ENCODE data around the gene LST1.

Gene LST1

GRCh38 chr6:31574106-31575061, 11.7 kb upstream of the LST1 start:
- ChIA-PET CTCF (interaction anchor here (0.8 to 31.3 kb wide), 7 partner anchors 8 to 43 kb away, joined by 3 to 1569 read pairs (median 11); partner anchors contain the start of genes ATP6V1G2, DDX39B, LST1 and LTA), POLR2A (interaction anchor here (0.6 kb wide), 1 partner anchor 77 kb away, joined by 3 read pairs; no protein-coding TSS in a partner anchor)
- H3K4me3 ChIP-seq (ENCODE audit: low read depth, low read length) = no peak overlapping the region
- no peak for TF ChIP-seq CTCF (IDR thresholded peaks at IDR 0.05; ENCODE audit: insufficient read depth, low read length, missing control alignments)
- DNase-seq (ENCODE audit: low read depth, low spot score) = no peak

GRCh38 chr6:31575335-31575901, 10.7 kb upstream of the LST1 start, which contains the start of gene TNF:
Gene TNF, plus strand, starts transcription at chr6:31575565. Its CDS starts 177 bp downstream, at chr6:31575742.
- no peak for TF ChIP-seq CTCF (IDR thresholded peaks at IDR 0.05; ENCODE audit: insufficient read depth, low read length, missing control alignments)
- DNase-seq (ENCODE audit: low read depth, low spot score) = no peak
- H3K4me3 ChIP-seq (ENCODE audit: low read depth, low read length) = no peak within 1 kb of the TSS
- POLR2A ChIA-PET = interaction anchor here (0.6 kb wide), 1 partner anchor 76 kb away, joined by 3 read pairs; no protein-coding TSS in a partner anchor
- CTCF ChIA-PET = interaction anchor here (2.3 to 31.3 kb wide), 5 partner anchors 9 to 23 kb away, joined by 7 to 1569 read pairs (median 15); partner anchors contain the start of genes ATP6V1G2, DDX39B, LST1 and LTA

- ChIA-PET POLR2A (interaction anchor here (1.8 kb wide), 1 partner anchor 35 kb away, joined by 5 read pairs; the partner anchor contains the start of gene DDX39B), CTCF (interaction anchor here (2.3 to 31.3 kb wide), 7 partner anchors 8 to 23 kb away, joined by 7 to 1569 read pairs (median 15); partner anchors contain the start of genes ATP6V1G2, DDX39B, LST1 and LTA)
- no peak for TF ChIP-seq CTCF (IDR thresholded peaks at IDR 0.05; ENCODE audit: insufficient read depth, low read length, missing control alignments)
- no peak for DNase-seq (ENCODE audit: low read depth, low spot score)
- no peak overlapping the region for H3K4me3 ChIP-seq (ENCODE audit: low read depth, low read length)
These were observed 10.0 kb upstream of the LST1 start for GRCh38 chr6:31575952-31576685.

GRCh38 chr6:31576897-31577578, 9.0 kb upstream of the LST1 start:
- no peak for DNase-seq (ENCODE audit: low read depth, low spot score)
- ChIA-PET POLR2A (interaction anchor here (1.8 kb wide), 1 partner anchor 36 kb away, joined by 5 read pairs; the partner anchor contains the start of gene DDX39B), CTCF (interaction anchor here (2.4 to 31.3 kb wide), 4 partner anchors 9 to 24 kb away, joined by 10 to 1569 read pairs (median 250); partner anchors contain the start of genes ATP6V1G2, DDX39B, LST1 and LTA)
- H3K4me3 ChIP-seq (ENCODE audit: low read depth, low read length) = no peak overlapping the region
- no peak for TF ChIP-seq CTCF (IDR thresholded peaks at IDR 0.05; ENCODE audit: insufficient read depth, low read length, missing control alignments)

- no peak for TF ChIP-seq CTCF (IDR thresholded peaks at IDR 0.05; ENCODE audit: insufficient read depth, low read length, missing control alignments)
- ChIA-PET CTCF (interaction anchor here (2.4 to 31.3 kb wide), 4 partner anchors 9 to 25 kb away, joined by 10 to 1569 read pairs (median 250); partner anchors contain the start of genes ATP6V1G2, DDX39B, LST1 and LTA), POLR2A (interaction anchor here (1.8 kb wide), 1 partner anchor 36 kb away, joined by 5 read pairs; the partner anchor contains the start of gene DDX39B)
- H3K4me3 ChIP-seq (ENCODE audit: low read depth, low read length) = no peak overlapping the region
- no peak for DNase-seq (ENCODE audit: low read depth, low spot score)
These were observed 8.5 kb upstream of the LST1 start for GRCh38 chr6:31577579-31577966.
